ENCODE measurements around the gene LBP.
A peak's percentile ranks its signal among the peaks of the same experiment; 100 is the strongest.

Gene LBP

GRCh38 chr20:38339997-38340396 is 6.3 kb upstream of the LBP start:
- H3K27me3 ChIP-seq (ENCODE audit: control insufficient read depth, insufficient read depth, low read length), result no peaks in the 10 kb centered on the region
- no peak overlapping the region for H3K27ac ChIP-seq (ENCODE audit: low read length)
- H3K36me3 ChIP-seq (ENCODE audit: control insufficient read depth, low read depth, low read length), result no peaks in the 10 kb centered on the region
- no peak overlapping the region for H3K4me3 ChIP-seq (ENCODE audit: low read length)
- no peak overlapping the region for H3K9ac ChIP-seq (ENCODE audit: low read length)
- H3K9me3 ChIP-seq (ENCODE audit: control insufficient read depth, low read depth, low read length), result peaks cover 3% of the 10 kb centered on the region
- peaks cover 43% of the 10 kb centered on the region for H3K4me1 ChIP-seq (ENCODE audit: control insufficient read depth, low read depth, low read length)

- Histone ChIP-seq H3K27ac (ENCODE audit: low read length) (no peak overlapping the region), H3K4me1 (ENCODE audit: control insufficient read depth, low read depth, low read length) (peaks cover 43% of the 10 kb centered on the region), H3K27me3 (ENCODE audit: control insufficient read depth, insufficient read depth, low read length) (no peaks in the 10 kb centered on the region), H3K4me3 (ENCODE audit: low read length) (no peak overlapping the region), H3K36me3 (ENCODE audit: control insufficient read depth, low read depth, low read length) (no peaks in the 10 kb centered on the region), H3K9ac (ENCODE audit: low read length) (no peak overlapping the region), H3K9me3 (ENCODE audit: control insufficient read depth, low read depth, low read length) (peaks cover 3% of the 10 kb centered on the region)
Measured at GRCh38 chr20:38340693-38341092, 5.6 kb upstream of the LBP start.

GRCh38 chr20:38342216-38342615 is 4.1 kb upstream of the LBP start:
- Histone ChIP-seq H3K4me3 (ENCODE audit: low read length) (peak overlapping the region; percentile 19), H3K27me3 (ENCODE audit: control insufficient read depth, insufficient read depth, low read length) (no peaks in the 10 kb centered on the region), H3K9ac (ENCODE audit: low read length) (peak overlapping the region; percentile 10), H3K4me1 (ENCODE audit: control insufficient read depth, low read depth, low read length) (peaks cover 43% of the 10 kb centered on the region), H3K27ac (ENCODE audit: low read length) (peak overlapping the region; percentile 62), H3K36me3 (ENCODE audit: control insufficient read depth, low read depth, low read length) (no peaks in the 10 kb centered on the region), H3K9me3 (ENCODE audit: control insufficient read depth, low read depth, low read length) (peaks cover 3% of the 10 kb centered on the region)

GRCh38 chr20:38342713-38343310 is 3.5 kb upstream of the LBP start:
- Histone ChIP-seq H3K27me3 (ENCODE audit: control insufficient read depth, insufficient read depth, low read length) (no peaks in the 10 kb centered on the region), H3K4me1 (ENCODE audit: control insufficient read depth, low read depth, low read length) (peaks cover 43% of the 10 kb centered on the region), H3K36me3 (ENCODE audit: control insufficient read depth, low read depth, low read length) (no peaks in the 10 kb centered on the region), H3K27ac (ENCODE audit: low read length) (peak overlapping the region; percentile 7), H3K9ac (ENCODE audit: low read length) (no peak overlapping the region), H3K4me3 (ENCODE audit: low read length) (no peak overlapping the region), H3K9me3 (ENCODE audit: control insufficient read depth, low read depth, low read length) (peaks cover 2% of the 10 kb centered on the region)

GRCh38 chr20:38343311-38344106 is 2.8 kb upstream of the LBP start:
- H3K4me1 ChIP-seq (ENCODE audit: control insufficient read depth, low read depth, low read length), result peaks cover 43% of the 10 kb centered on the region
- H3K4me3 ChIP-seq (ENCODE audit: low read length), result no peak overlapping the region
- H3K27ac ChIP-seq (ENCODE audit: low read length), result peak overlapping the region; percentile 7
- no peaks in the 10 kb centered on the region for H3K9me3 ChIP-seq (ENCODE audit: control insufficient read depth, low read depth, low read length)
- no peaks in the 10 kb centered on the region for H3K27me3 ChIP-seq (ENCODE audit: control insufficient read depth, insufficient read depth, low read length)
- H3K36me3 ChIP-seq (ENCODE audit: control insufficient read depth, low read depth, low read length), result no peaks in the 10 kb centered on the region
- H3K9ac ChIP-seq (ENCODE audit: low read length), result no peak overlapping the region

- Histone ChIP-seq H3K27me3 (ENCODE audit: control insufficient read depth, insufficient read depth, low read length) (no peaks in the 10 kb centered on the region), H3K4me1 (ENCODE audit: control insufficient read depth, low read depth, low read length) (peaks cover 40% of the 10 kb centered on the region), H3K27ac (ENCODE audit: low read length) (no peak overlapping the region), H3K36me3 (ENCODE audit: control insufficient read depth, low read depth, low read length) (no peaks in the 10 kb centered on the region), H3K9me3 (ENCODE audit: control insufficient read depth, low read depth, low read length) (no peaks in the 10 kb centered on the region), H3K4me3 (ENCODE audit: low read length) (no peak overlapping the region), H3K9ac (ENCODE audit: low read length) (no peak overlapping the region)
Measured at GRCh38 chr20:38344107-38344701, 2.1 kb upstream of the LBP start.

- Histone ChIP-seq H3K9ac (ENCODE audit: low read length) (no peak overlapping the region), H3K4me1 (ENCODE audit: control insufficient read depth, low read depth, low read length) (peaks cover 29% of the 10 kb centered on the region), H3K4me3 (ENCODE audit: low read length) (no peak overlapping the region), H3K27me3 (ENCODE audit: control insufficient read depth, insufficient read depth, low read length) (no peaks in the 10 kb centered on the region), H3K27ac (ENCODE audit: low read length) (no peak overlapping the region), H3K36me3 (ENCODE audit: control insufficient read depth, low read depth, low read length) (no peaks in the 10 kb centered on the region), H3K9me3 (ENCODE audit: control insufficient read depth, low read depth, low read length) (no peaks in the 10 kb centered on the region)
Measured at GRCh38 chr20:38345643-38346042, 639 bp upstream of the LBP start.

GRCh38 chr20:38346741-38347140 is 459 bp downstream of the LBP start:
- no peaks in the 10 kb centered on the region for H3K9me3 ChIP-seq (ENCODE audit: control insufficient read depth, low read depth, low read length)
- H3K27ac ChIP-seq (ENCODE audit: low read length), result no peak overlapping the region
- H3K27me3 ChIP-seq (ENCODE audit: control insufficient read depth, insufficient read depth, low read length), result no peaks in the 10 kb centered on the region
- no peak overlapping the region for H3K9ac ChIP-seq (ENCODE audit: low read length)
- H3K36me3 ChIP-seq (ENCODE audit: control insufficient read depth, low read depth, low read length), result no peaks in the 10 kb centered on the region
- H3K4me3 ChIP-seq (ENCODE audit: low read length), result no peak overlapping the region
- H3K4me1 ChIP-seq (ENCODE audit: control insufficient read depth, low read depth, low read length), result peaks cover 22% of the 10 kb centered on the region

GRCh38 chr20:38349856-38350255 is 3.6 kb downstream of the LBP start:
- no peaks in the 10 kb centered on the region for H3K36me3 ChIP-seq (ENCODE audit: control insufficient read depth, low read depth, low read length)
- no peaks in the 10 kb centered on the region for H3K27me3 ChIP-seq (ENCODE audit: control insufficient read depth, insufficient read depth, low read length)
- no peaks in the 10 kb centered on the region for H3K9me3 ChIP-seq (ENCODE audit: control insufficient read depth, low read depth, low read length)
- H3K4me1 ChIP-seq (ENCODE audit: control insufficient read depth, low read depth, low read length), result peaks cover 18% of the 10 kb centered on the region
- H3K9ac ChIP-seq (ENCODE audit: low read length), result no peak overlapping the region
- no peak overlapping the region for H3K27ac ChIP-seq (ENCODE audit: low read length)
- H3K4me3 ChIP-seq (ENCODE audit: low read length), result no peak overlapping the region

- Histone ChIP-seq H3K9me3 (ENCODE audit: control insufficient read depth, low read depth, low read length) (no peaks in the 10 kb centered on the region), H3K27ac (ENCODE audit: low read length) (no peak overlapping the region), H3K4me1 (ENCODE audit: control insufficient read depth, low read depth, low read length) (peaks cover 23% of the 10 kb centered on the region)
Measured at GRCh38 chr20:38350879-38351775, 4.8 kb downstream of the LBP start.

GRCh38 chr20:38353316-38353715 is 7.0 kb downstream of the LBP start:
- H3K27ac ChIP-seq (ENCODE audit: low read length), result no peak overlapping the region
- H3K9ac ChIP-seq (ENCODE audit: low read length), result no peak overlapping the region
- H3K36me3 ChIP-seq (ENCODE audit: control insufficient read depth, low read depth, low read length), result no peaks in the 10 kb centered on the region
- H3K9me3 ChIP-seq (ENCODE audit: control insufficient read depth, low read depth, low read length), result no peaks in the 10 kb centered on the region
- H3K27me3 ChIP-seq (ENCODE audit: control insufficient read depth, insufficient read depth, low read length), result no peaks in the 10 kb centered on the region
- H3K4me1 ChIP-seq (ENCODE audit: control insufficient read depth, low read depth, low read length), result peaks cover 23% of the 10 kb centered on the region
- H3K4me3 ChIP-seq (ENCODE audit: low read length), result peak overlapping the region; percentile 28

More at GRCh38 chr20:38350879-38351775, 4.8 kb downstream of the LBP start:
- no peaks in the 10 kb centered on the region for H3K36me3 ChIP-seq (ENCODE audit: control insufficient read depth, low read depth, low read length)
- no peak overlapping the region for H3K4me3 ChIP-seq (ENCODE audit: low read length)
- no peaks in the 10 kb centered on the region for H3K27me3 ChIP-seq (ENCODE audit: control insufficient read depth, insufficient read depth, low read length)
- no peak overlapping the region for H3K9ac ChIP-seq (ENCODE audit: low read length)

All from iPS-18a (cell line).